HL-60 (cell line): Measurements from ENCODE around the gene SOCS7.

Source experiments
- DNase-seq, 2 experiments: peaks; one replicate each; pipeline ENCODE4 v3.0.0-alpha.2; 2010 to 2020; ENCODE audit warnings: low read depth in 1 of 2, low spot score in 1 of 2
- H3K27ac ChIP-seq: fragments of 250-450 bp; sonication (Bioruptor Pico); replicated peaks from 2 replicates; pipeline ENCODE4 v1.5.1; 2020; ENCODE audit warnings: mild to moderate bottlenecking, moderate library complexity
- H3K27me3 ChIP-seq: fragments of 250-450 bp; sonication (Bioruptor Pico); 2 replicates; pipeline ENCODE4 v1.5.1; 2021; ENCODE audit warnings: mild to moderate bottlenecking, moderate library complexity; ENCODE audit not compliant: insufficient read depth, poor library complexity, severe bottlenecking
- H3K4me3 ChIP-seq: replicated peaks from 2 replicates; pipeline ENCODE4 v1.5.1; 2011; ENCODE audit warnings: mild to moderate bottlenecking, control low read depth, low read length; ENCODE audit not compliant: insufficient read depth
- CTCF ChIP-seq: IDR thresholded peaks from one replicate; pipeline ENCODE4 v1.5.1; 2011; ENCODE audit warnings: low read length, control low read depth, inconsistent platforms; ENCODE audit not compliant: insufficient read depth
- GABPA ChIP-seq: IDR thresholded peaks from 2 replicates; pipeline ENCODE4 v1.6.1; 2012; ENCODE audit warnings: low read depth
- POLR2AphosphoS5 ChIP-seq: IDR thresholded peaks from 2 replicates; pipeline ENCODE4 v1.6.1; 2012; ENCODE audit warnings: low read depth
- REST ChIP-seq: IDR thresholded peaks from 2 replicates; pipeline ENCODE4 v1.6.1; 2012; ENCODE audit warnings: low read depth; ENCODE audit not compliant: insufficient replicate concordance
- SPI1 ChIP-seq: IDR thresholded peaks from 2 replicates; pipeline ENCODE4 v1.6.1; 2012; ENCODE audit warnings: low read depth, mild to moderate bottlenecking, borderline replicate concordance

The SOCS7 gene

GRCh38 chr17:38451840-38452529 lies 100.3 kb downstream of the SOCS7 start:
- H3K27ac ChIP-seq = no peak overlapping the region
- no peak overlapping the region for H3K4me3 ChIP-seq
- TF ChIP-seq REST (no peak), POLR2AphosphoS5 (no peak), CTCF (no peak), GABPA (no peak), SPI1 (no peak)
- no peaks in the 10 kb centered on the region for H3K27me3 ChIP-seq
- DNase-seq = no peak

DNA sequence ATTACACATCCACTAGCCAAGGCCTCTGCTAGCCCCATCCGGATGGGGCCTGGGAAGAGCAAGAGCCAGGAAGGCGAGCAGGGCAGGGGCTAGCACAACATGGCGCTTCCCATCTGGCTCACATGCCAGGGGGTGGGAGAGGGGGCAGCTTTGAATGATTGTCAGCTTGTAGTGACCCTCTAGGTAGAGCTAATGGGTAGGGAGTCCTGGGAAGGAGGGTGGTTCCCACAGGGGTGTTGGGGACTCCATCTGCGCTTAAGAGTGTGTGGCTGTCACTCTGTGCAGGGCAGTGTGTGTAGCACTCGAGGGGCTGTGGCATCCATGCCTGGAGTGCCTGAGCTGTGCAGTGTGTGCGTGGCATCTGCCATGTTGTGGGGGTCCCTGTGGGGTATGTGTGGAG lies 101.1 kb downstream of the SOCS7 start:
- no peak for DNase-seq
- TF ChIP-seq POLR2AphosphoS5 = no peak
- no peak for TF ChIP-seq REST
- TF ChIP-seq GABPA = no peak
- no peak for TF ChIP-seq CTCF
- TF ChIP-seq SPI1 = no peak
- no peaks in the 10 kb centered on the region for H3K27me3 ChIP-seq
- H3K4me3 ChIP-seq = no peak overlapping the region
- no peak overlapping the region for H3K27ac ChIP-seq

DNA sequence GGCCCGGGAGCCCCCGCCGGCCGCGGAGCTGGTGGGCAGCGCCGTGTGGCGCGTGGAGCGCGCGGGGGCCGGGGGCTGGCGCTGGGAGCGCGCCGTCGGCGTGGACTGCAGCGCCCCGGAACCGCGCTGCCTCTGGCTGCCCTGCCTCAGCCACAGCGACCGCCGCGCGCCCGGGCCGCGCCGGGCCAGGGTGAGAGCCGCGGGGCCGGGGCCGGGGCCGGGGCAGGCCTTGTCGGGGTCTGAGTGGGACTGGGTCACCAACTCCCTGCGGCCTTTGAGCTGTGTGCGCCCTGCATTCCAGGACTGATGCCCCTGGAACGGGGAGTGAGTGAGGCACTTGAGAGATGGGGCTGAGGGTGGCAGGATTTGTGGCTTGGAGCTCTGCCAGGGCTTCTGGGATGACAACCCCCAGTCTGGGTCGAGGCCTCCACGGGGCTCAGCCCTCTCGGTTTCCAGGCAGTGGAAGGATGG lies 102.3 kb downstream of the SOCS7 start:
- TF ChIP-seq REST (no peak), GABPA (no peak)
- no peak for DNase-seq
- Histone ChIP-seq H3K27me3 (no peaks in the 10 kb centered on the region), H3K4me3 (no peak overlapping the region), H3K27ac (no peak overlapping the region)
